Activated T-cell treated with anti-CD3 and anti-CD28 coated beads, Interleukin-2, amount 50 U/mL, for 72 hours (primary cell): Measurements from ENCODE around the gene TSN. TPM values are rescaled to one million over a fixed set of nuclear protein-coding genes. Genes with fewer than 3 reads are reported as not detected.
A peak's percentile ranks its signal among the peaks of the same experiment; 100 is the strongest.

ENCODE experiments used
- ATAC-seq, 2 donors: fragments of 150-1000 bp; cut with Tn5 transposase; replicated peaks in 1 of 2; 2 replicates each; pipeline ENCODE4 v1.10.0; 2021; ENCODE audit warnings: moderate library complexity in 2 of 2, mild to moderate bottlenecking in 1 of 2
- DNase-seq, 2 donors: peaks; one replicate each; pipeline ENCODE4 v3.0.0; 2021 to 2022; ENCODE audit warnings: mixed read lengths in 1 of 2
- H3K27ac Mint-ChIP-seq: one replicate; pipeline ENCODE4 v1.8.0; 2022; ENCODE audit warnings: mild to moderate bottlenecking, moderate library complexity, mixed read lengths
- H3K27me3 Mint-ChIP-seq: one replicate; pipeline ENCODE4 v1.8.0; 2022; ENCODE audit warnings: low read depth, mixed read lengths
- H3K36me3 Mint-ChIP-seq, 2 donors: one replicate each; pipeline ENCODE4 v1.8.0; 2022; ENCODE audit warnings: mixed read lengths in 2 of 2, mild to moderate bottlenecking in 1 of 2; ENCODE audit not compliant: insufficient read depth in 2 of 2
- H3K4me1 Mint-ChIP-seq: one replicate; pipeline ENCODE4 v1.8.0; 2022; ENCODE audit warnings: low read depth, mixed read lengths
- H3K4me3 Mint-ChIP-seq, 2 donors: one replicate each; pipeline ENCODE4 v1.8.0; 2022; ENCODE audit warnings: mild to moderate bottlenecking in 2 of 2, mixed read lengths in 2 of 2, moderate library complexity in 2 of 2
- H3K9me3 Mint-ChIP-seq, 2 donors: one replicate each; pipeline ENCODE4 v1.8.0; 2022; ENCODE audit warnings: mixed read lengths in 2 of 2
- total RNA-seq, 2 donors: library from RNA; stranded (reverse); gene quantifications; one replicate each; pipeline ENCODE4 v1.2.3, GENCODE V29; 2022

TSN gene
- total RNA-seq, 2 donors from 2014 or later, result 67.6 to 82.1 TPM

DNA sequence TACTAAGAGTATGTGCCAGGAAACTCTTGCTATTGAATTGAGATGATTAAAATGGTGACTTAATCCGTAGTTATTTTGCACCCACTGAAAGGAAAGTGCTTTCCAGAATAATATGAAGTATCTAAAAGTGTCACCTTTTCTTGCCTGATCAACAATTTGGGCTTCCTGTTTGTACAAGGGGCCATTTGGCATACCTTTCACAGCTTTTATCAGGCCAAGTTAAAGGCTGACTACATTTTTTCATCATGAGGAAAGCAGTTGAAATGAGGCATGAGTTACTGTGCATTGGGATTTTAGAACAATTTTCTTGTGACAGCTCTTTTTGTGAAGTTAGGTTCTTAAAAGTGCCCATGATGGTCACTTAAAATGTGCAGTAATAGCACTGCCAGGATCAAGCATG lies 11.2 kb downstream of the TSN start:
- H3K36me3 Mint-ChIP-seq, result peaks cover 2 to 20% of the 10 kb centered on the region in 2 donors
- H3K4me3 Mint-ChIP-seq, result no peak overlapping the region
- no peaks in the 10 kb centered on the region for H3K27me3 Mint-ChIP-seq
- H3K9me3 Mint-ChIP-seq, result no peaks in the 10 kb centered on the region
- H3K27ac Mint-ChIP-seq, result no peak overlapping the region
- H3K4me1 Mint-ChIP-seq, result no peaks in the 10 kb centered on the region
- no peak for ATAC-seq
- no peak for DNase-seq

GRCh38 chr2:121768143-121768755 lies 12.8 kb downstream of the TSN start:
- Mint-ChIP-seq H3K4me1 (no peaks in the 10 kb centered on the region), H3K27me3 (no peaks in the 10 kb centered on the region), H3K27ac (no peak overlapping the region), H3K36me3 (peaks cover 0 to 12% of the 10 kb centered on the region in 2 donors), H3K9me3 (no peaks in the 10 kb centered on the region), H3K4me3 (no peak overlapping the region)
- ATAC-seq (no peak), DNase-seq (no peak)

DNA sequence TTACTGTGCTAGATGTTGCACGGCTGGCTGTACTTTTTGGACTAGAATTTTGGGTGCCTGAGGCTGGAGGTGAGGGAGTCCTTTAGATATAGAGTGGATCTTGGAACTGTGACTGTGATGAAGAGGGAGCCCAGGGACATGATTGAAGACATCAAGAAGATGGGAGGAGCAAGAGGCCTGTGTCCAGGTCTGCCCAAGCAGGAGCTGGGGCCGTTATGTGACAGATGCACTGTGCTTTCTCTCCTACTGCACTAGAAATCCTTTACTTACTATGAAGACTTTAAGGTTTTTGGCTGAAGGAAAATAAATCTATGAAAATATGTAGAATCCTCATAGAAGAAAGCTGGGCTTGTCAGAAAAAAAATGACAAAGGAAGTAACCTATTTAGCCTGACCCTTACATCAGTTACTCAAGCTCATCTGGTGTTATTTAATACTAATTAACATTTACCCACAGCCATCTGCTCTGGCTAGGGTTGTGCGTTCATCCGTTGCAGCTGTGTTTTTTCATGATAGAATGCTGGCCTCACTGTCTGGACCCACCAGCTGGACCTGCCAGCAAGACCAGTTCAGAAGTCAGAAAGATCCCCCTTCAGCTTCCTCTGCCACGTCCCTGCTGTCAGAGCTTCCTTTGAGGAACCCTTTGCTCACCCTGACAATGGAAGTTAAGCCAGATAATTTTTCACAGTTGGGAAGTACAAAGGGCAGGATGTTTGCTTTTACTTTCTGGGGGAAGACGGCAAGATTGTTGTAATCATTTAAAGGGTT lies 16.7 kb downstream of the TSN start:
- Mint-ChIP-seq H3K4me3 (no peak overlapping the region), H3K9me3 (no peaks in the 10 kb centered on the region), H3K4me1 (no peaks in the 10 kb centered on the region), H3K27me3 (no peaks in the 10 kb centered on the region), H3K36me3 (peaks cover 0 to 4% of the 10 kb centered on the region in 2 donors), H3K27ac (no peak overlapping the region)
- no peak for ATAC-seq
- DNase-seq, result no peak

GRCh38 chr2:121774235-121774634 lies 18.8 kb downstream of the TSN start:
- Mint-ChIP-seq H3K4me3 (no peak overlapping the region), H3K4me1 (no peaks in the 10 kb centered on the region), H3K36me3 (no peaks in the 10 kb centered on the region), H3K27ac (no peak overlapping the region), H3K9me3 (no peaks in the 10 kb centered on the region), H3K27me3 (no peaks in the 10 kb centered on the region)
- no peak for DNase-seq
- no peak for ATAC-seq

GRCh38 chr2:121776361-121776760 lies 20.9 kb downstream of the TSN start:
- H3K4me3 Mint-ChIP-seq, result no peak overlapping the region
- H3K36me3 Mint-ChIP-seq, result no peaks in the 10 kb centered on the region
- no peak for DNase-seq
- no peaks in the 10 kb centered on the region for H3K27me3 Mint-ChIP-seq
- no peak overlapping the region for H3K27ac Mint-ChIP-seq
- H3K4me1 Mint-ChIP-seq, result no peaks in the 10 kb centered on the region
- ATAC-seq, result peak; percentile 39 to 70
- H3K9me3 Mint-ChIP-seq, result no peaks in the 10 kb centered on the region

DNA sequence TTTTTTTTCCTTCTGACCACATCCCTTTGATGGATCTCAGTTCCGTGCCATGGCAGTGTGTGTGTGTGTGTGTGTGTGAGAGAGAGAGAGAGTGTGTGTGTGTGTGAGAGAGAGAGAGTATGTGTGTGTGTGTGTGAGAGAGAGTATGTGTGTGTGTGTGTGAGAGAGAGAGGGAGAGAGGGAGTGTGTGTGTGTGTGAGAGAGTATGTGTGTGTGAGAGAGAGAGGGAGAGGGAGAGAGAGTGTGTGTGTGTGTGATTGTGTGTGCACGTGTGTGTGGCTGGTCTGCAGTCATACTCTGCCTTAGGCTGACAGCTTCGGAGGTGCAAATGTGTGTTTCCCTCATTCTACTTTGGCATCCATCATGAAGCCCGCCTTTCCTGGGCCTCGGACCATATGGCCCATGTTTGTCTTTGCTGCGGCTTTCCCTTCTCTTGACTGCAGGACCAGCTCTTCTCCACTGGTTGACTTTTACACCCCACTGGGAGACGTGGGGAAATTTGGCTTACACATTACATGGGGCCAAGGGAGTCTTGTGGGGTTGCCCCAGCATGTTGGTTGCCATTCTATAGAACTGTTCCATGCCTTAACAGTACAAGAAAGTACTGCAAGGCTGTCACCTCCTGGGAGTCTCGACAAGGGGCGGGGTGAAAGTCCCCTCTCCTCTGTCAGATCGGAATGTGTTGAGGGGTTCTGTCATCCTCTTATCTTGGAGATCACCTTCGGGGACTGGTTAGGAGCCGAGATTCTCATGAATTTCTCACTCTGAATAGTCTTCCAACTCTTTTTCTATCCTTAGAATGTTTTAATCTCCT lies 21.6 kb downstream of the TSN start:
- Mint-ChIP-seq H3K27ac (no peak overlapping the region), H3K27me3 (no peaks in the 10 kb centered on the region)

DNA sequence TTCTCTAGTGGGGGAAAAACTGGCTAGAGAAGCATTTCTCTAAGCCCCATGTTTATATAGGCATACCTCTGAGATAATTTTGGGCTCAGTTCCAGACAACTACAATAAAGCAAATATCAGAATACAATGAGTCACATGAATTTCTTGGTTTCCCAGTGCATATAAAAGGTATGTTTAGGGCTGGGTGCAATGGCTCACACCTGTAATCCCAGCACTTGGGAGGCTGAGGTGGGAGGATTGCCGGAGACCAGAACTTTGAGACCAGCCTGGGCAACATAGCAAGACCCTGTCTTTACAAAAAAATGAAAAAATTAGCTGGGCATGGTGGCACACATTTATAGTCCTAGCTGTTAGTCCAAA lies 22.2 kb downstream of the TSN start:
- Mint-ChIP-seq H3K36me3 (no peaks in the 10 kb centered on the region), H3K27ac (no peak overlapping the region), H3K4me3 (no peak overlapping the region), H3K27me3 (peaks cover 1% of the 10 kb centered on the region), H3K9me3 (no peaks in the 10 kb centered on the region), H3K4me1 (no peaks in the 10 kb centered on the region)
- ATAC-seq (no peak), DNase-seq (no peak)

More for the DNA sequence above, 21.6 kb downstream of the TSN start:
- ATAC-seq, result no peak
- H3K4me3 Mint-ChIP-seq, result no peak overlapping the region
- no peak for DNase-seq
- H3K9me3 Mint-ChIP-seq, result no peaks in the 10 kb centered on the region
- no peaks in the 10 kb centered on the region for H3K4me1 Mint-ChIP-seq
- H3K36me3 Mint-ChIP-seq, result no peaks in the 10 kb centered on the region

GRCh38 chr2:121778741-121779487 lies 23.5 kb downstream of the TSN start:
- Mint-ChIP-seq H3K9me3 (no peaks in the 10 kb centered on the region), H3K4me1 (no peaks in the 10 kb centered on the region), H3K27me3 (peaks cover 6% of the 10 kb centered on the region), H3K27ac (no peak overlapping the region), H3K4me3 (no peak overlapping the region), H3K36me3 (no peaks in the 10 kb centered on the region)
- no peak for ATAC-seq
- no peak for DNase-seq

GRCh38 chr2:121783180-121783579 lies 27.7 kb downstream of the TSN start:
- Mint-ChIP-seq H3K9me3 (no peaks in the 10 kb centered on the region), H3K36me3 (no peaks in the 10 kb centered on the region), H3K27me3 (peaks cover 22% of the 10 kb centered on the region), H3K4me3 (no peak overlapping the region), H3K4me1 (no peaks in the 10 kb centered on the region), H3K27ac (no peak overlapping the region)
- DNase-seq (no peak), ATAC-seq (no peak)

- H3K4me3 Mint-ChIP-seq, result no peak overlapping the region
- H3K27ac Mint-ChIP-seq, result no peak overlapping the region
- no peaks in the 10 kb centered on the region for H3K4me1 Mint-ChIP-seq
- DNase-seq (no peak), ATAC-seq (no peak)
- peaks cover 39% of the 10 kb centered on the region for H3K27me3 Mint-ChIP-seq
- no peaks in the 10 kb centered on the region for H3K36me3 Mint-ChIP-seq
- no peaks in the 10 kb centered on the region for H3K9me3 Mint-ChIP-seq
Observed at GRCh38 chr2:121788685-121789084, 33.2 kb downstream of the TSN start.

- no peaks in the 10 kb centered on the region for H3K9me3 Mint-ChIP-seq
- H3K4me1 Mint-ChIP-seq, result no peaks in the 10 kb centered on the region
- peaks cover 33% of the 10 kb centered on the region for H3K27me3 Mint-ChIP-seq
- no peaks in the 10 kb centered on the region for H3K36me3 Mint-ChIP-seq
- H3K27ac Mint-ChIP-seq, result no peak overlapping the region
- DNase-seq (no peak), ATAC-seq (peak; percentile 62 to 81)
- H3K4me3 Mint-ChIP-seq, result no peak overlapping the region
Observed at GRCh38 chr2:121790276-121790956, 35.0 kb downstream of the TSN start.

DNA sequence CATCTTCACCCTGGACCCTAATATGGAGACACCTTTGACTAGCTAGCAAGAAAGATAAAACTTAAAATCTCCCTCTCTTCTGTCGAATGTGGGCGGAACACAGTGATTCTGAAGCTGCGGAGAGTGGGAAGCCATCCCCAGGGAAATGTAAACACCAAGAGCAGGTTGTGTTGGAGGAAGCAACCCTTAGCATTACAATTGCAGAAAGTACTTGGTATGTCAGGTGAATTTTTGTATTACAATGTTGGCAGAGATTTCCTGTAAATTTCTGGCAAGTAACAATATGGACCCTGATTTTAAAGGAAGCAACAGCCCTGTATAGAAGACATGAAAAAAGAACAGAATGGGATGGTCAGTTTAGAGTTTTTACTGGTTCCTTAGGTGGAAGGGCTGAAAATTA lies 35.8 kb downstream of the TSN start:
- ATAC-seq, result no peak
- peaks cover 24% of the 10 kb centered on the region for H3K27me3 Mint-ChIP-seq
- H3K36me3 Mint-ChIP-seq, result no peaks in the 10 kb centered on the region
- H3K4me3 Mint-ChIP-seq, result no peak overlapping the region
- H3K27ac Mint-ChIP-seq, result no peak overlapping the region
- no peaks in the 10 kb centered on the region for H3K9me3 Mint-ChIP-seq
- H3K4me1 Mint-ChIP-seq, result no peaks in the 10 kb centered on the region
- DNase-seq, result no peak
